Central memory CD4-positive, alpha-beta T cell (primary cell): ENCODE data around the gene TMTC1.

Experiments
- DNase-seq: peaks from one replicate; pipeline ENCODE4 v3.0.0; 2022

Gene TMTC1

DNA sequence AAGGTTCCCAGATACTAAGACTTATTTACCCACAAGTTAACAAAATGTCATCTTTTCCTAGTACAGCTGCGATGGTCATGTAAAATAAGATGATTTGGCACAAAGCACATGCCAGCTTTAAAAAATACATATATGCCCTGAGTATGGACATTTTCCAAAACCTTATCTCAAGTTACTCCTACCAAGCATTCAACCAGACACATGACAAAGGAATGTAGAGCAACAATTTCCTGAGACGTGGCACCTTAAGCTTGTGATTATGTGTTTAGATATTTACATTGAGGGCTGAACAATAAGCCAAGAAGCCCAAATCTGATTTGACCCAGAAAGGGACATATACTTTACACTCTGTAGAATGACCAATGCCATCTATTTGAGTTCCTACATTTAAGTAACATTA, 261.8 kb downstream of the TMTC1 start:
- no peak for DNase-seq

DNA sequence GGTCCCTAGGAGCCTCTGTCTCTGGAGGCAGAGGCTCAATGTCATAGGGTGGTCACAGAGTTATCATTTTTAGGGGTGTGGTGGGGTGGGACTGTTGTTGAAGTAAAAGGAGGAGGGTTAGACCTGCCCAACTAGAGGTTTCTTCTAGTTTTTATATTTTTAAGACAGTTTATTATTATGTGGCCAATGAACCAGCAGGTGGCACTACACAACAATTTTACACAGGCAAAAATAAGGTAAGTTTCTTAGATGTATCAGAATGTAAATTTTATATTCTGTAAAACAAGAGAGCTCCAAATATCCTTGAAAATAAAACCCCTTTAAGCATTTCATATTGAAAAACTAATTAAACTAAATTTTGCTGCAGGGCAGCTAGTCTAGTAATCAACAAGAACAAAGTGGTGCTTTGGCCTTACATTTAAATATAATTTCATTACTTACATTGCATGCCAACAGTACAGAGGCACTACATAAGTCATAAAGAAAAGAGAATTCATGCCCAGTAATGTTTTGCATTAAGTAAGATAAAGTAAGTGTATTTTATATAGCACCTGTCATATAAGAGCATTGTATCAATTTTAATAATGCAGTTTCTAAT, 264.1 kb downstream of the TMTC1 start:
- DNase-seq, result peak; percentile 12

DNA sequence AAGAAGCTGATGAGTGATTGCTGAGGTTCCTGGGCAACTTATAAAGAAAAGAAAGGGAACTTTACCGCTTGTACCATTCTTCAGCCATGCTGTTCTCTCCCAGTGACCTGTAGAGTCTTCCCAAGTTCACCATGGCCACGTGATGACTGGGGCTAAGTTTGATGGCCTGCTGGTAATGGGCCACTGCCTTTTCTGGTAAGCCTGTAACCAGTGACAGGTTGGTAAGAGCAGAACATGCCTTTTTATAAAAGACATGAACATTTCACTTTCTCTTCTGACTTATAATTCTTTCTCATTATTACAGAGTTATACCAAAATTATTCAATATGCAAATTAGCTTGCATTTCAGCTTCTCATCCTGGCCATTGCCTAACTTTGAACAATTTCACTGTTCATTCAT, 265.3 kb downstream of the TMTC1 start:
- DNase-seq, result no peak

DNA sequence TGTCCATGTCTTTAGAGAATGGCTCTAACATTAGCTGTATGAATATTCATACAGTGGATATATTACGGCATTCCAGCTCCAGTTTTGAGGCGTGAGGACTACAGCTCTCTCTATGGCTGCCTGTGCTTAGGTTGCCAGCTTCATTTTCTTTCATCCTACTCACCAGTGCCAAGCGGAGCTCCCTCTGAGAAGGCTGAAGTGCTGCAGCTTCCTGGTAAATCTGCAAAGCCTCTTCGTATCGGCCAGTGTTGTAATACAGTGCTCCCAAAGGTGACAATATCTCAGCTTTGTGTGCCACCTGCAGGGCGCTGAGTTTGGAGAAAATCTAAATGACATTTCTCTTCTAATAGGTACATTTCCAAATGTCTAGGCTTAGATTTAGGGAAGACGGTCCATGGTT, 266.5 kb downstream of the TMTC1 start:
- no peak for DNase-seq

DNA sequence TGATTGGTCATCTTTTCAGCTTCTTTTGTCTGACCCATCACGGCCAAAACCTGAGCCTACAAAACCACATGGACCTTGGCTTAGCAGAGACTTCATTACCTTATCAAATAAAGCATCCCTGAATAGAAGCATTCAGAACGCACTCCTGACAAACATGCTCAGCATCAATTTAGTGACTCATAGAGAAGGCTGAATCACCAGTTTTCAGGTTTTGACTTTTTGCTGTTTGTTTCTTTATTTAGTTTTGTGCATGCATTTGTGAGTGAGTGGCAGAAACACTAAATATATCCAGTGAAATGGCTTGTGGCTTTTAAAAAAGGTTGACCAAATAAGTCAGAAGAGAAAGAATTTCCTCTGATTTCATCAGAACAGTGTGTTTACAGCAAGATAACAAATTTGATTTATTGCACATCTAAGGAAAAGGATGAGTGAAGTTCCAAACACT, 267.3 kb downstream of the TMTC1 start:
- no peak for DNase-seq

DNA sequence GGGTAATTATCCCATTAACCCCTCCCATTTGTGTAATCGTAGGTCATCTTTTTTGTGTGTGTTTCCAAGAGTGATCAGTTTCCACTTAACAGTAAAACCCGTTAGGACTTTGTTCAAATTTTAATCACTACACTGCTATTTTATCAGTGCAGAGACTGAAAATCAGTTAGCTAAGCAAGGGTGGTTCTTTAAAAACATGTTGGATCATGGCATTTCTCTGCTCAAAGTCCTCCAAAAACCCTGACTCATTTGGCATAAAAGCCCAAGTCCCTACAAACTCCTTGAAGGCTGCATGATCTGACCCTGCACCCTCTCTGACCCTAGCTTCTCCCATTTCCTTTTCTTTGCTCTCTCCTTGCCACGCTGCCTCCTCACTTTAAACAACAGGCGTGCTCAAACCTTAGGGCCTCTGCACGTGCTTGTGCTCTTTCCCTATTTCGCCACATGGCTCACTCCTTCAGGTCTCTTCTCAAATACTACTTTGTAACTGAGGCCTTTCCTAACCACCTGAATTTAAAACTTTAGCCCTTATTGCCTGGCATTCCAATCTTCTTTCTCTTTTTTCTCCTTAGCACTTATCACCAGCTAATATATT, 273.1 kb downstream of the TMTC1 start:
- DNase-seq, result no peak

DNA sequence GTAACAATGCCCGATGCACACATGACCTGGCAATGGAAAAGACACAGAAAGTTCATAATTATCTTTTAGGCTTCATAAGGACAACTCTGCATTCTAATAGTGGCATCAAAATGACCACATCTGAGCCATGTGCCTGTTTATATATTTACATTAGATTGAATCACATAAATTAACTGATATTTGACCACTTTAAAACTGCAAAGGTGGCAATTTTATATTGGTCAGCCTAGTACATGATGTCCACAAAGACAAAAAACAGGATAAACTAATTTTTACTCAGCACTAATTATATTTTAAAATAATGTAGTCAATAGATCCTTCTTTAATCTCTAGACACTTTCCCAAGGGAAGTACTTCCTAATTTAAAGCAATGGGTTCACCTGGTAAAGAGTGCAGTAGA, 274.2 kb downstream of the TMTC1 start:
- no peak for DNase-seq

DNA sequence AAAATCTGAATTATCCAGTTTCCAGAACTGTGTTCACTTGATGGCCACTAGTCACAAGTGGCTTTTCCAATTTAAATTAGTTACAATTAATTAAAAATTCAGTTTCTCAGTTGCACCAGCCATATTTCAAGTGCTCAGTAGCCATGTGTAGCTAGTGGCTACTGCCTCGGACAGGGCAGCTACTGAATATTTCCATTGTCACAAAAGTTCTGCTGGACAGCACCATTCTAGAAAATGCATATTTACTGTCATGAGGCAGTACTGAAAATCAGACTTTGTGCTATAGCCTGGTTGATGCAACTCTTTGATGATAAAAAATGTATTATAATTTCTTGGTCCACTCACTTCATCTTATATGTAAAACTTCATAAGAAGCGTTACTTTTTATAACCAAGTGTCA, 274.8 kb downstream of the TMTC1 start:
- DNase-seq, result no peak

DNA sequence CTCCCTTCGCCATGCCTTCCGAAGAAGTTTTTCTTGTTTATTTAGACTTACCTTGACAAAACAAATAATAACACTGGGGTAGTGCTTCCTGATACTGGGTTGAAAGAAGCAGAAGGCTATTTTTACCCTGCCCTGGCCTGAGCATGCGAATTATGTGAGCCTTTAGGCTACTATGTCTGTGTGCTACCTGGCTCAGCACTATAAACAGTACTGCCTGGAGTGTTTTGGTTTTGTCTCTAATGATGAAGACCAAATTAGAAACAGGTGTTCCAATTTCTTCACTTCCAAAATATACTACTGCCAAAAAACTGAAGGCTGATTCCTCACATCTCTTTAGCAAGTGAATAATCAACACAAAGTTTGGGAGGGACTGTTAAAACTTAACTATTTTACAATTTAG, 278.6 kb downstream of the TMTC1 start:
- no peak for DNase-seq

DNA sequence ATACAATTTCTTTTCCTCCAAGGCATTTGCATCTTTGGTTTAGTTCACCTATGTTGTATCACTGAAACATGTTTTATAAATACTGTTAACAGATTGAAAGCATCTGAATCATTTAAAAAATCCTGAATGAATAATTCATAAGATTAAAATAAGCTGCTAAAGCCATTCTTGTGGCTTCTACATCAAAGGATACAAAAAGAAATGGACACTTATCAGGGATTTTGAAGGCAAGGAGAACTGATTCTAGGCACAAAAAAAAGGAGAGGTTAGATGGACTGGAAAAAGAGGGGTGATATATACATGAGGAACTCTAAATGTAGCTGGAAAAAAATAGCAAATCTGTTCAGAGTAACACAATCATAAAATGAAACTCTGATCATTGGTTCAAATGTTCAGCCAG, 280.5 kb downstream of the TMTC1 start:
- DNase-seq, result no peak

DNA sequence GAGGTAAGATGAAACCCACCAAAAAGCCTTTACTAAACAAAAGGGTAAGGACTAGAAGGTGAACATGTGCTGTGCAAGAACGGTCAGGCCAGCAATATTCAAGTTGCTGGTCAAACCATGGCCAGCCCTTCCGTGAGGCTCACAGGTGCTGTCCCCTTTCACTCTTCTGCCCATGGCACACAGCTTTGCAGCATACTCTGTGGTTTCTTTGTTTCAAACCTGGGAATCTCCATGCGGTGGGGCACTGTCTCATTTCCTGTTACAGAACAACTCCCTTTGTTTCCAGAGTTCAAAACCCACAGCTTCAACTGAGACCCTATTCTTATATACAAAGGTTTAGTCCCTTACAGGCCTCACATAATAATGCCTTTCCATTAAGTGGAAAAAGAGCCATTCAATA, 284.5 kb downstream of the TMTC1 start:
- no peak for DNase-seq

DNA sequence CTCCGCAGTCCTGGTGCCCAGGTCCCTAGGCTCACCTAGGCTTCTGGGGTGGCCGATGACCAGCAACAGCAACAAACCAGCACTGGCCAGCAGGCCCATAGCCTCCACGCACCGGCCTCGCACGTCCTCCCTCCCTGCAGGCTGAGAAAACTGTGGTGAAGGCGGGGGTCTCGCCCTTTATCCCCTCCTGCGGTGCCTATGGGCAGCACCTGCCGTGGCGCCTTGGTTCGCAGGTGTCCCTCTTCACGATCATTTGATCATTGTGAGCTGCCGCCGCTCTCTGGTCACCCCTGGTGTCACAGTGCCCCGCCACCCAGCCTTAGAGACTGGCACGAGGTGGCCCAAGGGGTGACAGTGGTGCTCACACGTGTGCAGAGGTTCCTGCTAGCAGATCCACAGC, 286.2 kb downstream of the TMTC1 start, which contains the start of gene OVCH1:
OVCH1 (minus strand) TSS at position 99 of the 400 bp plus-strand sequence; CDS start at position 99, 0 bp downstream.
- no peak for DNase-seq

DNA sequence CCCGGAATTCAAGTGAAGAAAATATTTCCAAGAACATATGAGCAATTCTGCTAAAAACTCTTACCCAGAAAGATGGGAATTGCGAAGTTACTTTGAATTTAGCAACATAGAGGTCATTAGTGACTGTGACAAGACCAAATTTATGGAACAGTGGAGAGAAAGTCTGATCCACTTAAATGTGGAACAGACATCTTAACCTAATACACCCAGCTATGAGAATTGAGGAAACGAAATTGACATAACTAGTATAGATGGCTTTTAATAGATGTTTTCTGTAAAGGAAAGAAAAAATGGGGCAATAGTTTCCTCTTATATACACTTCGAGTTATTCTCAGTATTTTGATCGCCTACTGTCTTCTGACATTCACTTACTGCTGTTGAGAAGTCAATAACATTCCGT, 290.9 kb downstream of the TMTC1 start:
- no peak for DNase-seq

DNA sequence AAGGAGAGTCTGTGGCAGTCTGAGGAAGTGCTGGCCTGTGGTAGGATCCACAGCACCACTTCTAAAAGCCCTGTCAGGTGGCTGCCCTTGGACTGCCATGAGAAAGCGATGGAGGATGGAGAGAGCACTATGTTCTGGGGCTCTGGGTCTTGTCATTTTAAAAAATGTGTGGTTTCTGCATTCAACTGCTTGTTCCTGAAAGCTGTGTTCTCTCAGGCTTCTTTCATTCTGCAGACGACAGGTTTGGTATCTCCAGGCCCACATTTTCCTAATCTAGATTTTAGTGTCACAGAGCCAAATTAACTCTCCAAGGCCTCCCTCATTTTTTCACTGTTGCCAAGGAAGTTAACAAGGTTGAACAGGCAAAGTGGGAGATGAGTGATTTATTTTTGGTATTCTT, 296.8 kb downstream of the TMTC1 start:
- DNase-seq, result no peak

DNA sequence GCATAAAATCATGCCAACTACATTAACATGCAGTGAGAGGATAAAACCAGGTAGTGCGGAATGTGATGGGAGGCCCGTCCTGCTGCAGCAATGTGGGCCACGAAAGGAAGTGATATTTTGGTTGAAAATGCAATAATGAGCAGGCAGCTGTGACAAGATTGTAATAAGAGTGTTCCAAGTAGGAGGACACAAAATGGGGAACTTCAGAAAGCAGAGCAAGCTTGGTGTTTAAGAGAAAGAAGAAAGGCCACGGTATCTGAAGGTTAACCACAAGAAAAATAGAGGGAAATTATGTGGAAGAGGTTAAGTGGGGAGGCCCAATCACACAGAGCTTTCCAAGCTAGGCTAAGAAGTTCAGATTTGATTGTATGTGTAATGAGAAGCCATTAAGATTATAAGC, 320.5 kb downstream of the TMTC1 start:
- DNase-seq, result no peak

DNA sequence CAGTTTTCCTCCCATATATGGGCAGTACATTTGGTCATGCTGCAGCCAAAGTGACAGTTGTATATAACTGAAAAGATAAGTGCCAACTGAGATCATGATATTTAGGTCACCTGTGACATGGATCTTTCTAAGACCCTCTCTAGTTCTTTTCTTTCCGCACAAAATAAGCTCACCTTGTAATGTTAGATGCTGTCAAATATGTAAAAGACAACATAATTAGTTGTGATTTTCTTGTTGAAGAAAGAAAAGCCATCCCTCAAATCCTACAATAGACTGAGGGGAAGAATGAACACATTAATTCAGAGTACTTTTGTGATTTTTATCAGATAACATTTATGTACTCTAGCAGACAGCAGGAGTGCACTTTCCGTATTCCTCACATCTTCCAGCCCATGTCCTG, 323.7 kb downstream of the TMTC1 start:
- no peak for DNase-seq

DNA sequence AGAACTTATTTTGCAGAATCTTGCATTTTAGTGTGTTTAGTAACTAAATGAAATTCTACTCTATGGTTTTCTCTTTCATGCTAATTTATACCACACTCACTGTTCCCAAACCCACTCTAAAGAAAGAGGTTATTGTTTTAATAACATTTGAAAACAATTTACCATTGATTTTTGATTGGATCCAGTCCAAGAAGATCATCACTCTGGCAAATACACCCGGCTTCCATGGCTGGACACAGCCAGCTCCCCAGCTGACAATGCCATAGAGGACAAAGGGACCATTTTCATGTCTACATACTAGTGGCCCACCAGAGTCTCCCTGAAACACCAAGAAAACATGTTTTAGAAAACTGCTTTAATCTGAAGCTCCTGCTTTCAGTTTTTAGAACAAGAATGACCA, 328.7 kb downstream of the TMTC1 start:
- DNase-seq, result no peak

DNA sequence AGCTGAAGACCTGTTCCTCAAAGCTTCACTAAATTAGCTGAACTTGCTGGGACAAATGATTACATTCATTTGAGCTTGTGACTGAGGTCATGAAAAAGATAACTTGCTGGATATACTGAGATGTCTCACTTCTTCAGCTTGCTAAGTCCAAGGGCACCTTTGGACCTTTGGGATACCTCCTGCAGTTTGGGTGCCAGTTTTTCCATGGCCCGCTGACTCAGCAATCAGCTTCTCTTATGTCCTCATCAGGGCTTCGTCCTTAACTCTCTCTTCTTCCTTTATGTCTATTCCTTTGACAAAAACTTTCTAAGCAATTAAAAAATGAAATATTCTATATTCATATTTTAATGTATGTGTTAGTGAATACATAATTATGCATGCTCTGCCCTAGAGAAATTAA, 331.9 kb downstream of the TMTC1 start:
- no peak for DNase-seq
